B cell (primary cell): Measurements from ENCODE around the gene NOA1.
"Not testable (repeated sequence)": the region's sequence is repeated elsewhere in the genome, so short reads cannot be mapped to it uniquely, and the experiment has no call there.

Experiments used
- EZH2 ChIP-seq: IDR thresholded peaks from 2 replicates; pipeline ENCODE4 v1.6.1; 2012; ENCODE audit warnings: borderline replicate concordance, low read depth, mild to moderate bottlenecking, moderate library complexity, low read length; ENCODE audit not compliant: insufficient read depth, poor library complexity, severe bottlenecking
- TF ChIP-seq, protein P1 (sequence below): fragments of 200-600 bp; IDR thresholded peaks from one replicate; pipeline ENCODE4 v1.8.0; 2022; ENCODE audit warnings: antibody characterized with exemption, mild to moderate bottlenecking

DNA sequence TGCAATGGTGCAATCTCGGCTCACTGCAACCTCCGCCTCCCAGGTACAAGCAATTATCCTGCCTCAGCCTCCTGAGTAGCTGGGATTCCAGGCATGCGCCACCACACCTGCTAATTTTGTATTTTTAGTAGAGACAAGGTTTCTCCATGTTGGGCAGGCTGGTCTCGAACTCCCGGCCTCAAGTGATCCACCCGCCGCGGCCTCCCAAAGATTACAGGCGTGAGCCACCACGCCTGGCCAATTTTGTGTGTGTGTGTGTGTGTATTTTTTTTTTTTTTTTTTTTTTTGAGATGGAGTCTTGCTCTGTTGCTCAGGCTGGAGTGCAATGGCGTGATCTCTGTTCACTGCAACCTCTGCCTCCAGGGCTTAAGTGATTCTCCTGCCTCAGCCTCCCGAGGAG lies 62.4 kb downstream of the NOA1 start:
- TF ChIP-seq, protein P1, sequence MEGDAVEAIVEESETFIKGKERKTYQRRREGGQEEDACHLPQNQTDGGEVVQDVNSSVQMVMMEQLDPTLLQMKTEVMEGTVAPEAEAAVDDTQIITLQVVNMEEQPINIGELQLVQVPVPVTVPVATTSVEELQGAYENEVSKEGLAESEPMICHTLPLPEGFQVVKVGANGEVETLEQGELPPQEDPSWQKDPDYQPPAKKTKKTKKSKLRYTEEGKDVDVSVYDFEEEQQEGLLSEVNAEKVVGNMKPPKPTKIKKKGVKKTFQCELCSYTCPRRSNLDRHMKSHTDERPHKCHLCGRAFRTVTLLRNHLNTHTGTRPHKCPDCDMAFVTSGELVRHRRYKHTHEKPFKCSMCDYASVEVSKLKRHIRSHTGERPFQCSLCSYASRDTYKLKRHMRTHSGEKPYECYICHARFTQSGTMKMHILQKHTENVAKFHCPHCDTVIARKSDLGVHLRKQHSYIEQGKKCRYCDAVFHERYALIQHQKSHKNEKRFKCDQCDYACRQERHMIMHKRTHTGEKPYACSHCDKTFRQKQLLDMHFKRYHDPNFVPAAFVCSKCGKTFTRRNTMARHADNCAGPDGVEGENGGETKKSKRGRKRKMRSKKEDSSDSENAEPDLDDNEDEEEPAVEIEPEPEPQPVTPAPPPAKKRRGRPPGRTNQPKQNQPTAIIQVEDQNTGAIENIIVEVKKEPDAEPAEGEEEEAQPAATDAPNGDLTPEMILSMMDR, result not testable (repeated sequence)
- not testable (repeated sequence) for TF ChIP-seq EZH2
